ENCODE data around the gene DLK2. TPM values are rescaled to one million over a fixed set of nuclear protein-coding genes. Genes with fewer than 3 reads are reported as not detected.
"Not testable (repeated sequence)": the region's sequence is repeated elsewhere in the genome, so short reads cannot be mapped to it uniquely, and the experiment has no call there.

The DLK2 gene
- total RNA-seq, 1 experiment from 2014 or later, result 30.2 TPM

DNA sequence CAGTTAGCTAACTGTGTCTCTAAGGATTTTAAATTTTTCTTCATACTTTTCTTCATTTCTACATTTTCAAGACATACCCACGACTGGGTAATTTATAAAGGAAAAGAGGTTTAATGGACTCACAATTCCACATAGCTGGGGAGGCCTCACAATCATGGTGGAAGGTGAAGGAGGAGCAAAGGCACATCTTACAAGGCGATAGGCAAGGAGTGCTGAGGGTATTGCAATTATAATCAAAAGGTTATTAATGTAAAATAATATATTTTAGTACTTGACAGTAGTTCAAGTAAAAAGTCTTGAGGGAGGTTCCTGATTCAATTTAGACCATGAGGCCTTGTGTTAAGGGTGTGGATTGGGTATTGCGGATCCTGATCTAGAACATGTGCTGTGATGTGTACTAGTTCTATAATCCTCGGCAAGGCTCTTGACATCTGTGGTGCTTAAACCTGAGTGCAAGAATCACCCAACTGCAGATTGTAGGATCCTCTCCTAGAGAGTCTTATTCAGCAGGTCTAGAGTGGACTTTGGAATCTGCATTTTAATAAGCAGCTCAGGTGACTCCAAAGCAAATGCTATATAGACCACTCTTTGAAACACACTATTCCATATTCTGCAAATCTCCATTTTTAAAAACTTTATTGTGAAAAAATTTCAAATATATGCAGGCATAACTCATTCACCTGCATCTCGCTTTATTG, 35.2 kb downstream of the DLK2 start:
- no peaks in the 10 kb centered on the region for H3K4me1 Mint-ChIP-seq (ENCODE audit: insufficient read depth, unreplicated experiment)
- ChIA-PET POLR2A (interaction anchor here (0.9 kb wide), 1 partner anchor 10 kb away, joined by 3 read pairs; no protein-coding TSS in a partner anchor), CTCF (interaction anchor here (0.6 kb wide), 1 partner anchor 171 kb away, joined by 4 read pairs; no protein-coding TSS in a partner anchor)
- H3K4me3 Mint-ChIP-seq (ENCODE audit: unreplicated experiment), result no peak overlapping the region
- no TSS peak for BruUV-seq (replicated peaks)
- H3K9me3 Mint-ChIP-seq (ENCODE audit: unreplicated experiment), result no peaks in the 10 kb centered on the region
- intact Hi-C loops (cut with micrococcal nuclease), result no loop called here
- no peaks in the 10 kb centered on the region for H3K36me3 Mint-ChIP-seq (ENCODE audit: insufficient read depth, unreplicated experiment)
- H3K27me3 Mint-ChIP-seq (ENCODE audit: insufficient read depth, unreplicated experiment), result no peaks in the 10 kb centered on the region
- no peak for DNase-seq (ENCODE audit: unreplicated experiment)
- no peak overlapping the region for H3K27ac Mint-ChIP-seq (ENCODE audit: low read depth, unreplicated experiment)
- TF ChIP-seq, protein P1, sequence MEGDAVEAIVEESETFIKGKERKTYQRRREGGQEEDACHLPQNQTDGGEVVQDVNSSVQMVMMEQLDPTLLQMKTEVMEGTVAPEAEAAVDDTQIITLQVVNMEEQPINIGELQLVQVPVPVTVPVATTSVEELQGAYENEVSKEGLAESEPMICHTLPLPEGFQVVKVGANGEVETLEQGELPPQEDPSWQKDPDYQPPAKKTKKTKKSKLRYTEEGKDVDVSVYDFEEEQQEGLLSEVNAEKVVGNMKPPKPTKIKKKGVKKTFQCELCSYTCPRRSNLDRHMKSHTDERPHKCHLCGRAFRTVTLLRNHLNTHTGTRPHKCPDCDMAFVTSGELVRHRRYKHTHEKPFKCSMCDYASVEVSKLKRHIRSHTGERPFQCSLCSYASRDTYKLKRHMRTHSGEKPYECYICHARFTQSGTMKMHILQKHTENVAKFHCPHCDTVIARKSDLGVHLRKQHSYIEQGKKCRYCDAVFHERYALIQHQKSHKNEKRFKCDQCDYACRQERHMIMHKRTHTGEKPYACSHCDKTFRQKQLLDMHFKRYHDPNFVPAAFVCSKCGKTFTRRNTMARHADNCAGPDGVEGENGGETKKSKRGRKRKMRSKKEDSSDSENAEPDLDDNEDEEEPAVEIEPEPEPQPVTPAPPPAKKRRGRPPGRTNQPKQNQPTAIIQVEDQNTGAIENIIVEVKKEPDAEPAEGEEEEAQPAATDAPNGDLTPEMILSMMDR (IDR thresholded peaks at IDR 0.05; ENCODE audit: unreplicated experiment), result no peak

DNA sequence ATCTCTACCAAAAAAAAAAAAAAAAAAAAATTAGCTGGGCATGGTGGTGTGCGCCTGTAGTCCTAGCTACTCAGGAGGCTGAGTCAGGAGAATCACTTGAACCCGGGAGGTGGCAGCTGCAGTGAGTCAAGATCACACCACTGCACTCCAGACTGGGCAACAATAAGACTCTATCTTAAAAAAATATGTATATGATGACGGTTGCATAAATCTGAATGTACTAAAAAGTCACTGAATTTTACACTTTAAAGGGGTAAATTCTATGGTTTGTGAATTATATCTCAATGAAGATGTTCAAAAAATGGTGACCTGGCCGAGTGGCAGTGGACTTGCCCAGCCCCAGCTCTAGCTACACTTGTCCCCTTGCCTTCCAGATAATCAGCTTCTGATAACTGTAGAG, 38.4 kb downstream of the DLK2 start:
- intact Hi-C loops (cut with micrococcal nuclease), result no loop called here
- H3K4me1 Mint-ChIP-seq (ENCODE audit: insufficient read depth, unreplicated experiment), result no peaks in the 10 kb centered on the region
- H3K9me3 Mint-ChIP-seq (ENCODE audit: unreplicated experiment), result no peaks in the 10 kb centered on the region

DNA sequence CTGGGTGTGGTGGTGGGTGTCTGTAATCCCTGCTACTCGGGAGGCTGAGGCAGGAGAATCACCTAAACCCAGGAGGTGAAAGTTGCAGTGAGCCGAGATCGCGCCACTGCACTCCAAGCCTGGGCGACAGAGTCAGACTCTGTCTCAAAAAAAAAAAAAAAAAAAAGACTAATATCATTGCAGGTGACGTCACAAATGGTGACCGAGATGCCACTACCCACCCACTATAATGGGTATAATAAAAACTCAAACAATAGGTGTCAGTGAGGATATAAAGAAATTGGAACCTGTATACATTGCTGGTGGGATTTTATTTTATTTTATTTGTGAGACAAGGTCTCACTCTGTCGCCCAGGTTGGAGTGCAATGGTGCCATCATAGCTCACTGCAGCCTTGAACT, 40.1 kb downstream of the DLK2 start:
- BruUV-seq (replicated peaks); H3K4me3 Mint-ChIP-seq (ENCODE audit: unreplicated experiment); H3K36me3 Mint-ChIP-seq (ENCODE audit: insufficient read depth, unreplicated experiment); DNase-seq (ENCODE audit: unreplicated experiment); H3K4me1 Mint-ChIP-seq (ENCODE audit: insufficient read depth, unreplicated experiment); H3K27me3 Mint-ChIP-seq (ENCODE audit: insufficient read depth, unreplicated experiment); H3K27ac Mint-ChIP-seq (ENCODE audit: low read depth, unreplicated experiment); H3K9me3 Mint-ChIP-seq (ENCODE audit: unreplicated experiment); intact Hi-C loops (cut with micrococcal nuclease): not testable (repeated sequence)
- CTCF ChIA-PET, result interaction anchor here (0.6 to 1.2 kb wide), 3 partner anchors 21 to 930 kb away, joined by 3 read pairs; partner anchors contain the start of gene DNPH1
- POLR2A ChIA-PET, result interaction anchor here (0.6 kb wide), 1 partner anchor 8 kb away, joined by 3 read pairs; no protein-coding TSS in a partner anchor

More for the DNA sequence above, 38.4 kb downstream of the DLK2 start:
- Mint-ChIP-seq H3K36me3 (ENCODE audit: insufficient read depth, unreplicated experiment) (no peaks in the 10 kb centered on the region), H3K4me3 (ENCODE audit: unreplicated experiment) (no peak overlapping the region), H3K27ac (ENCODE audit: low read depth, unreplicated experiment) (no peak overlapping the region), H3K27me3 (ENCODE audit: insufficient read depth, unreplicated experiment) (no peaks in the 10 kb centered on the region)
- TF ChIP-seq, protein P1 (IDR thresholded peaks at IDR 0.05; ENCODE audit: unreplicated experiment), result no peak
- POLR2A ChIA-PET, result interaction anchor here (0.6 kb wide), 1 partner anchor 34 kb away, joined by 3 read pairs; no protein-coding TSS in a partner anchor
- no peak for DNase-seq (ENCODE audit: unreplicated experiment)
- CTCF ChIA-PET, result no interaction called here
- BruUV-seq (replicated peaks), result no TSS peak

DNA sequence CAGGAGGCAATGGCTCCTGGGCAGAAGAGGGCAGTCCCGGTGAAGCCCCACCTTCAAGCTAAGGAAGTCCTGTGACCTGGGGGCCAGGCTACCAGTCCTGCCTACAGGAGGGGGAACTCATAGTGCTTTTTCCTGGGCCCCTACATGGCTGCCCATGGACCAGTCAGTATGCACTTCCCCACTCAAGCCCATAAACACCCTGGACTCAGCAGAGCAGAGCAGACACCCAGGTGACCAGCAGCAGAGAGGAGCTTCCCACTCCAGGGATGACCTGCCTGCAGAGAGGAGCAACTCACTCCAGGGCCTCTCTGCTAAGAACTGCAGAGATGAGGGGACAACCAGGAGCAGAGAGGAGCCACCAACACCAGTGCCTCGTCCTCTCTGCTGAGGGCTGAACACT, 42.3 kb downstream of the DLK2 start:
- CTCF ChIA-PET, result no interaction called here
- no peak for DNase-seq (ENCODE audit: unreplicated experiment)
- Mint-ChIP-seq H3K9me3 (ENCODE audit: unreplicated experiment) (no peaks in the 10 kb centered on the region), H3K27me3 (ENCODE audit: insufficient read depth, unreplicated experiment) (no peaks in the 10 kb centered on the region), H3K27ac (ENCODE audit: low read depth, unreplicated experiment) (no peak overlapping the region), H3K36me3 (ENCODE audit: insufficient read depth, unreplicated experiment) (no peaks in the 10 kb centered on the region), H3K4me3 (ENCODE audit: unreplicated experiment) (no peak overlapping the region), H3K4me1 (ENCODE audit: insufficient read depth, unreplicated experiment) (no peaks in the 10 kb centered on the region)
- intact Hi-C loops (cut with micrococcal nuclease), result no loop called here
- POLR2A ChIA-PET, result no interaction called here
- no TSS peak for BruUV-seq (replicated peaks)
- TF ChIP-seq, protein P1 (IDR thresholded peaks at IDR 0.05; ENCODE audit: unreplicated experiment), result no peak

All from MCF 10A (cell line).